H1 (cell line): ENCODE results near the gene IL9R. TPM values are rescaled to one million over a fixed set of nuclear protein-coding genes. Genes with fewer than 3 reads are reported as not detected.

Experiments used
- CTCF ChIA-PET: fragments of 300-600 bp; sonication (Branson Sonifier 250); formaldehyde crosslinking; loops from one replicate; lab custom pipeline; 2021; ENCODE audit not compliant: partially characterized antibody; lab: Charles Lee
- POLR2A ChIA-PET: fragments of 300-600 bp; sonication (Branson Sonifier 250); formaldehyde crosslinking; loops from one replicate; lab custom pipeline; 2021; ENCODE audit warnings: inconsistent platforms; ENCODE audit not compliant: partially characterized antibody; lab: Charles Lee
- DNase-seq, 2 experiments: peaks; one replicate each; pipeline versions ENCODE4 v3.0.0 to v3.0.0-alpha.2; 2010 to 2022; ENCODE audit warnings: low spot score in 2 of 2, low read depth in 1 of 2, mixed read lengths in 1 of 2
- FAIRE-seq: peaks from 2 replicates; lab custom pipeline; 2011; peaks lifted over from hg19 to GRCh38; lab: Jason Lieb, UNC
- H2AFZ ChIP-seq: 2 replicates; pipeline ENCODE4 v1.8.1; 2012; ENCODE audit warnings: low read length, inconsistent platforms
- H2AK5ac ChIP-seq: 2 replicates; pipeline ENCODE4 v1.6.1; 2013; ENCODE audit warnings: low read depth, low read length
- H2BK120ac ChIP-seq: replicated peaks from 2 replicates; pipeline ENCODE3; 2013; ENCODE audit warnings: low read depth, low read length, inconsistent platforms
- H2BK12ac ChIP-seq: 2 replicates; pipeline ENCODE4 v1.6.1; 2013; ENCODE audit warnings: low read depth, low read length
- H2BK15ac ChIP-seq: 2 replicates; pipeline ENCODE4 v1.6.1; 2013; ENCODE audit warnings: low read length
- H2BK20ac ChIP-seq: 2 replicates; pipeline ENCODE4 v1.6.1; 2013; ENCODE audit warnings: low read length
- H2BK5ac ChIP-seq: 2 replicates; pipeline ENCODE4 v1.6.1; 2013; ENCODE audit warnings: low read depth, low read length
- H3K14ac ChIP-seq: 2 replicates; pipeline ENCODE4 v1.6.1; 2013; ENCODE audit warnings: inconsistent platforms; ENCODE audit not compliant: insufficient read length
- H3K18ac ChIP-seq: 2 replicates; pipeline ENCODE4 v1.6.1; 2013; ENCODE audit warnings: low read length; ENCODE audit errors: extremely low read depth
- H3K23ac ChIP-seq: 2 replicates; pipeline ENCODE4 v1.6.1; 2013; ENCODE audit warnings: inconsistent platforms; ENCODE audit not compliant: insufficient read length
- H3K23me2 ChIP-seq: 2 replicates; pipeline ENCODE4 v1.6.1; 2013; ENCODE audit warnings: low read depth, low read length
- H3K27ac ChIP-seq: 2 replicates; pipeline ENCODE4 v1.6.1; 2011; ENCODE audit warnings: low read depth, low read length, inconsistent platforms
- H3K27me3 ChIP-seq, 4 experiments: replicated peaks in 1 of 4; 1 replicate in 1 of 4; 2 replicates in 3 of 4; pipeline versions ENCODE4 v1.6.1 to v1.8.1; 2011 to 2013; ENCODE audit warnings: low read length in 3 of 4, mild to moderate bottlenecking in 3 of 4, inconsistent platforms in 2 of 4, mixed read lengths in 2 of 4, moderate library complexity in 1 of 4; ENCODE audit not compliant: control insufficient read depth in 3 of 4, insufficient read depth in 3 of 4; ENCODE audit errors: extremely low read depth in 1 of 4
- H3K36me3 ChIP-seq, 4 experiments: 2 replicates each; pipeline versions ENCODE4 v1.6.1 to v1.8.1; 2011 to 2013; ENCODE audit warnings: mild to moderate bottlenecking in 4 of 4, low read length in 3 of 4, moderate library complexity in 2 of 4, control low read depth in 1 of 4, inconsistent platforms in 1 of 4; ENCODE audit not compliant: insufficient read depth in 4 of 4, control insufficient read depth in 2 of 4
- H3K4ac ChIP-seq: replicated peaks from 2 replicates; pipeline ENCODE3; 2013; ENCODE audit warnings: low read length, low read depth, mixed read lengths, inconsistent platforms; ENCODE audit not compliant: insufficient read length
- H3K4me1 ChIP-seq, 4 experiments: replicated peaks in 1 of 4; 1 replicate in 1 of 4; 2 replicates in 3 of 4; pipeline versions ENCODE4 v1.6.1 to v1.8.1; 2011 to 2013; ENCODE audit warnings: low read length in 3 of 4, inconsistent platforms in 2 of 4, mixed read lengths in 1 of 4; ENCODE audit not compliant: insufficient read depth in 4 of 4, control insufficient read depth in 3 of 4
- H3K4me2 ChIP-seq, 2 experiments: 2 replicates each; pipeline versions ENCODE4 v1.6.1 to v1.8.1; 2011 to 2013; ENCODE audit warnings: low read depth in 2 of 2, low read length in 2 of 2, control low read depth in 1 of 2, inconsistent platforms in 1 of 2, mild to moderate bottlenecking in 1 of 2; ENCODE audit not compliant: insufficient read depth in 1 of 2
- H3K4me3 ChIP-seq, 4 experiments: fragments of 200-600, 300-600 bp in 1 of 4; sonication (generic), shearing (Covaris generic), sonication (Bioruptor Twin) in 1 of 4; 2 replicates each; pipeline versions ENCODE4 v1.5.1 to v1.8.1; 2011 to 2016; ENCODE audit warnings: low read length in 4 of 4, low read depth in 3 of 4, control low read depth in 2 of 4, inconsistent platforms in 2 of 4, mild to moderate bottlenecking in 2 of 4, mixed read lengths in 1 of 4, moderate library complexity in 1 of 4; ENCODE audit not compliant: insufficient read depth in 2 of 4; ENCODE audit errors: extremely low read depth in 1 of 4
- H3K56ac ChIP-seq: replicated peaks from 2 replicates; pipeline ENCODE3; 2013; ENCODE audit warnings: low read depth, mild to moderate bottlenecking, mixed read lengths, low read length, inconsistent platforms; ENCODE audit not compliant: insufficient read length
- H3K79me1 ChIP-seq: 2 replicates; pipeline ENCODE4 v1.6.1; 2013; ENCODE audit warnings: low read depth, low read length, control low read depth
- H3K79me2 ChIP-seq, 2 experiments: 2 replicates each; pipeline versions ENCODE4 v1.6.1 to v1.8.1; 2012 to 2013; ENCODE audit warnings: low read length in 2 of 2, mild to moderate bottlenecking in 2 of 2, inconsistent platforms in 1 of 2; ENCODE audit not compliant: insufficient read depth in 2 of 2, control insufficient read depth in 1 of 2
- H3K9ac ChIP-seq, 4 experiments: replicated peaks in 1 of 4; 1 replicate in 1 of 4; 2 replicates in 3 of 4; pipeline versions ENCODE4 v1.6.1 to v1.8.1; 2011 to 2013; ENCODE audit warnings: low read depth in 3 of 4, low read length in 3 of 4, control low read depth in 2 of 4, mild to moderate bottlenecking in 2 of 4, moderate library complexity in 2 of 4, inconsistent platforms in 1 of 4; ENCODE audit errors: extremely low read depth in 1 of 4
- H3K9me3 ChIP-seq, 2 experiments: 2 replicates each; pipeline versions ENCODE4 v1.6.1 to v1.8.1; 2012 to 2013; ENCODE audit warnings: mild to moderate bottlenecking in 2 of 2, moderate library complexity in 2 of 2, control low read depth in 1 of 2, inconsistent platforms in 1 of 2, low read depth in 1 of 2, low read length in 1 of 2, mixed read lengths in 1 of 2; ENCODE audit not compliant: insufficient read depth in 2 of 2
- H4K20me1 ChIP-seq, 2 experiments: replicated peaks in 1 of 2; 2 replicates each; pipeline versions ENCODE3 to v1.8.1; 2011 to 2013; ENCODE audit warnings: inconsistent platforms in 2 of 2, low read length in 2 of 2, mild to moderate bottlenecking in 1 of 2; ENCODE audit not compliant: insufficient read depth in 2 of 2, control insufficient read depth in 1 of 2
- H4K5ac ChIP-seq: 2 replicates; pipeline ENCODE4 v1.6.1; 2013; ENCODE audit warnings: low read length, low read depth, mixed read lengths, inconsistent platforms; ENCODE audit not compliant: insufficient read length
- H4K8ac ChIP-seq: 2 replicates; pipeline ENCODE4 v1.8.0; 2013; ENCODE audit warnings: mild to moderate bottlenecking, moderate library complexity, low read length, inconsistent platforms; ENCODE audit not compliant: insufficient read depth; ENCODE audit errors: extremely low read depth
- H4K91ac ChIP-seq: replicated peaks from 2 replicates; pipeline ENCODE3; 2013; ENCODE audit warnings: low read length, mixed read lengths, inconsistent platforms; ENCODE audit not compliant: insufficient read length
- BCL11A ChIP-seq, 2 experiments: IDR thresholded peaks; one replicate each; pipeline ENCODE4 v1.6.1; 2011; ENCODE audit warnings: low read depth in 2 of 2, low read length in 2 of 2, mild to moderate bottlenecking in 2 of 2
- CHD2 ChIP-seq: IDR thresholded peaks from 2 replicates; pipeline ENCODE4 v1.6.1; 2012; ENCODE audit warnings: low read length, improper control_type of control experiment
- CREB1 ChIP-seq: IDR thresholded peaks from 2 replicates; pipeline ENCODE4 v1.6.1; 2012; ENCODE audit warnings: inconsistent platforms
- MAFK ChIP-seq: IDR thresholded peaks from 2 replicates; pipeline ENCODE4 v1.6.1; 2012; ENCODE audit warnings: low read depth, mild to moderate bottlenecking, improper control_type of control experiment, low read length
- RNF2 ChIP-seq: fragments of 200-900, 300-1000 bp; sonication (generic); IDR thresholded peaks from 2 replicates; pipeline ENCODE4 v1.7.1; 2016; ENCODE audit warnings: borderline replicate concordance, low read depth, mild to moderate bottlenecking, antibody characterized with exemption, low read length; ENCODE audit not compliant: poor library complexity, severe bottlenecking; ENCODE audit errors: missing control alignments
- WGBS, 2 experiments: shearing (Covaris generic) in 1 of 2; methylation state at CpG; one replicate each; pipeline versions ENCODE4 v1.1.6 to v1.1.7; 2013 to 2015; ENCODE audit warnings: low lambda C conversion rate in 2 of 2, mixed read lengths in 2 of 2, inconsistent platforms in 1 of 2, low coverage in 1 of 2, missing lambda C conversion rate in 1 of 2; ENCODE audit not compliant: insufficient replicate concordance in 2 of 2, insufficient coverage in 1 of 2, insufficient read length in 1 of 2; ENCODE audit errors: extremely low coverage in 1 of 2, missing lambda C conversion rate in 1 of 2; 5-methylcytosine and 5-hydroxymethylcytosine counted together
- long read RNA-seq, 2 experiments: library from RNA in 1 of 2; library from capped mRNA in 1 of 2; stranded (forward); transcript quantifications; one replicate each; pipeline ENCODE4 v2.0.0, GENCODE V29; 2021; ENCODE audit warnings: inconsistent platforms in 1 of 2
- polyA minus RNA-seq, 3 experiments: library from RNA; depleted of rRNA, polyadenylated mRNA; stranded (reverse); fragments of >200 nt; gene quantifications; 1 replicate in 2 of 3; 2 replicates in 1 of 3; pipeline ENCODE4 v1.2.3, GENCODE V29; 2011
- polyA plus RNA-seq, 7 experiments: library from polyadenylated mRNA; depleted of rRNA in 3 of 7; stranded (reverse) in 5 of 7; unstranded in 2 of 7; fragments of >200 nt in 5 of 7; fragments of 200-250 nt in 2 of 7; gene quantifications; 1 replicate in 5 of 7; 2 replicates in 1 of 7; 4 replicates in 1 of 7; pipeline versions ENCODE4 v1.2.1 to v1.2.3, GENCODE V29; 2011 to 2013; ENCODE audit warnings: missing spikeins in 2 of 7, mixed read lengths in 2 of 7
- total RNA-seq: library from RNA; stranded (reverse); fragmentation: NEBNext Ultra II Directional; extraction: Animal tissue kit (Norgen Biotek cat#: 25700); gene quantifications from 2 replicates; pipeline ENCODE4 v1.2.1, GENCODE V29; 2021

Gene IL9R, protein sequence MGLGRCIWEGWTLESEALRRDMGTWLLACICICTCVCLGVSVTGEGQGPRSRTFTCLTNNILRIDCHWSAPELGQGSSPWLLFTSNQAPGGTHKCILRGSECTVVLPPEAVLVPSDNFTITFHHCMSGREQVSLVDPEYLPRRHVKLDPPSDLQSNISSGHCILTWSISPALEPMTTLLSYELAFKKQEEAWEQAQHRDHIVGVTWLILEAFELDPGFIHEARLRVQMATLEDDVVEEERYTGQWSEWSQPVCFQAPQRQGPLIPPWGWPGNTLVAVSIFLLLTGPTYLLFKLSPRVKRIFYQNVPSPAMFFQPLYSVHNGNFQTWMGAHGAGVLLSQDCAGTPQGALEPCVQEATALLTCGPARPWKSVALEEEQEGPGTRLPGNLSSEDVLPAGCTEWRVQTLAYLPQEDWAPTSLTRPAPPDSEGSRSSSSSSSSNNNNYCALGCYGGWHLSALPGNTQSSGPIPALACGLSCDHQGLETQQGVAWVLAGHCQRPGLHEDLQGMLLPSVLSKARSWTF
- total RNA-seq, result 0.21 and 0.28 TPM in 2 replicates
- polyA plus RNA-seq (2011; rRNA removed), result 0.14 and 0.35 TPM in 2 replicates
- polyA plus RNA-seq (2011; cell fraction: cytosol; rRNA removed), result 0.36 TPM
- polyA plus RNA-seq (2011; cell fraction: nucleus; rRNA removed), result 1.2 TPM
- polyA plus RNA-seq (2012, experiment 1 of 2), result 0.17 to 0.34 TPM (median 0.21 TPM) in 4 replicates
- 0.08 TPM for polyA plus RNA-seq (2012, experiment 2 of 2)
- polyA plus RNA-seq (2013, experiment 1 of 2), result 0.14 TPM
- polyA plus RNA-seq (2013, experiment 2 of 2), result 0.22 TPM
- polyA minus RNA-seq (2011; rRNA and poly(A)+ RNA removed), result 0.54 TPM in 1 of 2 replicates, not detected in the other
- polyA minus RNA-seq (2011; cell fraction: cytosol; rRNA and poly(A)+ RNA removed), result not detected
- 2.6 TPM for polyA minus RNA-seq (2011; cell fraction: nucleus; rRNA and poly(A)+ RNA removed)
- long read RNA-seq, experiment 1, result 0 reads
- long read RNA-seq, experiment 2, result 0 reads

DNA sequence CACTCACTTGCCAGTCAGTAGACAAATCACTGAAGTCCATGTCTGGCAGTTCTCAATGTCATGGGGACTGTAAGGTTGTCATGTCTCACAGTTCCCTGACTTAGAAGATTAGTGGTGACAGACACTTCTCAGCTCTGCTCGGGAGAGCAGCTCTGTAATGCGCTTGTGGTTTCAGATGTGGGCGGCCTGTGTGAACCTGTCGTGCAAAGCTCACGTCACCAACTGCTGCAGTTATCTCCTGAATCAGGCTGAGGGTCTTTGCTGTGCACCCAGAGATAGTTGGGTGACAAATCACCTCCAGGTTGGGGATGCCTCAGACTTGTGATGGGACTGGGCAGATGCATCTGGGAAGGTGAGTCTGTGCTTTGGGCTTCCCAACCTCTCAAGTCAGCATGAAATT is at the start of gene IL9R:
IL9R (plus strand) TSS at position 261 of the 400 bp plus-strand sequence; CDS start at position 325, 64 bp downstream.
- Histone ChIP-seq H3K36me3 (no peaks in the 10 kb centered on the region), H3K4me2 (no peak within 1 kb of the TSS), H4K8ac (no peak within 1 kb of the TSS), H2BK20ac (no peak within 1 kb of the TSS), H3K79me2 (no peaks in the 10 kb centered on the region), H2AK5ac (no peak within 1 kb of the TSS), H3K27me3 (no peaks in the 10 kb centered on the region), H3K56ac (no peak within 1 kb of the TSS), H2BK120ac (no peak within 1 kb of the TSS), H3K18ac (no peak within 1 kb of the TSS), H3K9ac (no peak within 1 kb of the TSS), H4K91ac (no peak within 1 kb of the TSS), H4K20me1 (no peaks in the 10 kb centered on the region), H3K27ac (no peak within 1 kb of the TSS), H2BK12ac (no peak within 1 kb of the TSS), H3K23me2 (no peaks in the 10 kb centered on the region), H3K4ac (no peak within 1 kb of the TSS), H3K9me3 (peaks cover 51 to 83% of the 10 kb centered on the region in 2 experiments), H2BK15ac (no peak within 1 kb of the TSS), H2AFZ (no peak within 1 kb of the TSS), H4K5ac (no peak within 1 kb of the TSS), H3K23ac (no peak within 1 kb of the TSS), H3K14ac (no peak within 1 kb of the TSS), H3K79me1 (no peaks in the 10 kb centered on the region), H2BK5ac (no peak within 1 kb of the TSS), H3K4me1 (no peaks in the 10 kb centered on the region), H3K4me3 (no peak within 1 kb of the TSS)
- DNase-seq, result no peak
- no peak for TF ChIP-seq MAFK
- no peak for TF ChIP-seq RNF2
- no peak for TF ChIP-seq BCL11A (IDR thresholded peaks at IDR 0.05; ENCODE audit: low read depth in 2 of 2, low read length in 2 of 2)
- TF ChIP-seq CHD2, result no peak
- TF ChIP-seq CREB1, result no peak
- POLR2A ChIA-PET, result no interaction called here
- 84% methylated on average over 5 of the region's 5 CpGs; no CpG with 5 or more reads in 1 of the 2 experiments for WGBS, 2 experiments
- FAIRE-seq, result no peak
- CTCF ChIA-PET, result no interaction called here
